ENCODE measurements around the gene UBE2G2.

The UBE2G2 gene

DNA sequence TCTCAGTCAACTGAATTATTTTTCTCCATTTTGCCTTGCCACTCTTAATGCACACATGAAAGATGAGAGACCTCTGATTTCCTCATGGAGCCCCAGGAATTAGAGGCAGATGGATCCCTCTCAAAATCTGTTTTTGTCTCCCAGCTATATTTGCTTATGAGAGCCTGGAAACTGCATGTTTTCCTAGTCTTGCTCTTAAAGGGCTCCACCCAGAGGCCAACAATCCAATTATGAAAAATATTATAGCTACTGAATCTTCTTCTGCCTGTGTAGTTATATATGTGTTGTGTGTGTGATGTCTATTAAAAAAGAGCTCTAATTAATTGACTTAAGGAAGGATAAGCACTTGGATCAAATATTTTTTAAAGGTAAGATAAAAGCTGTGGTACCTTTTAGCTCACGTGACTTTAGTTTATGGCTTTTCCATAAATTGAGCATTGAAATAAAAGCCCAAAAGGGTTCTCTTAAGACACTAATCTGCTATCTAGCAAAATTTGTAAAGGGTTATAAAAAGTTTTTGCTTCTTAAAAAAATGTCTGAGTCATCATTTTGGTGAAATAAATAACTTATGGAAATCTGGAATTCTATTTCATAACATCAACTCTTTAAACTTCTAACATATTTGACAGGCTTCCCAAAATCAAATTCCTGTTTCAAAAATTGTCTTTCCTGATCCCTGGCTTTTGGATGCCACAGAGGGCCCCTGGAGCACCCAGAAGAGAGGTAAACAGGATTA is 59.0 kb downstream of the UBE2G2 start:
- DNase-seq, result no peak

DNA sequence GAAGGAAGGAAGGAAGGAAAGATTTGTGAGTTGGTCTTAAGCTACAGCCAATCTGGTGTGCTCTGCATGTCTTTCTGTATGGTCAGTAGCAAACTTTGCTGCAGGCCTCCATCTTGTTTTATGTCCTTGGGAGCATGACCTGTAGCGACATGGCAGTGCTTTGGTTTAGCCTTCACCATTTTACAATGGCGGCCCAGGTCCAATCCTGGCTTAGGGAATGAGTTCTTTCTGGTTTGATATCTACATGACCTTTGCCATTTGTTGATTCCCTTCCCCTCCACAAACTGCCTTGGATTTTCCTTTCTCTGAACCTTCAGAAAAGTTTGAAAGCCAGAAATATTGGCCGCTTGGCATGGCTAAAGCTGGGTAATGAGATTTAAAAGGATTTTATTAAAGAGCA is 59.7 kb downstream of the UBE2G2 start:
- no peak for DNase-seq

DNA sequence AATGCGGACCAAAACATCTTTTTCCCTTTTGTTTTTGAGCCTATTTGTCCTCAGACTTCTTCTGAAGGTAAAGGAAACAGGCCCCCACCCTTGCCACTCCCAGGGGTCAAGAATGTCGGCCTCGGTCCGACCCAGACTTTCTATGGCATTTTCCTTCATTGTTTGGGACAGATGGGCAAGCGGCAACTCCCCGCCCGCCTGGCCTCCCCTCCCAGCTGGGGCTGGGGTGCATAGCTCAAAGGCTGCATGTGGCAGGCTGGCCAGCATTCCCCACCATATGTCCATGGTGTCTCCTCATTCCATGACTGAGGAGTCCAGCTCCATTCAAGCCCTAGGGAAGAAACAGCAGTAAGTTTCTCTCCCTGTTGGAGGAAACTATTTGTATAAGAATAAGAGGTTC is 60.9 kb downstream of the UBE2G2 start:
- no peak for DNase-seq

DNA sequence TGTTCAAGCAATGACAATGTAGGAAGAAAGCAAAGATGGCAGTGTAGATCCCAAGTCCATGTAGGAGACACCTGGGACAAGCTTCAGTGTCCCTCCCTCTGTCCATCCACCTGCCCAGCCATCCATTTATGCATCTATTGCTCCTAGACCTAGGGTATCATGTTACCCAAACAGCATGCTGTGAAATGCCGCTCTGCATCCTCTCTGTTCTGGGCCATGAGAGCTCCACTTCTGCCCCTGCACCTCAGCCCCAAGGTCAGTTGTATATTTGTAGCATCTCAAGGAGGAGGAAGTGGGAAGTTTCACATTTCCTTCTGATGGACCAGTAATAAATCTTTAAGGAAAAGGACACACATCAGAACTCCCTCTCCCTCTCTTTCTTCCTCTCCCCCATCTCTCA is 62.3 kb downstream of the UBE2G2 start:
- DNase-seq, result no peak

DNA sequence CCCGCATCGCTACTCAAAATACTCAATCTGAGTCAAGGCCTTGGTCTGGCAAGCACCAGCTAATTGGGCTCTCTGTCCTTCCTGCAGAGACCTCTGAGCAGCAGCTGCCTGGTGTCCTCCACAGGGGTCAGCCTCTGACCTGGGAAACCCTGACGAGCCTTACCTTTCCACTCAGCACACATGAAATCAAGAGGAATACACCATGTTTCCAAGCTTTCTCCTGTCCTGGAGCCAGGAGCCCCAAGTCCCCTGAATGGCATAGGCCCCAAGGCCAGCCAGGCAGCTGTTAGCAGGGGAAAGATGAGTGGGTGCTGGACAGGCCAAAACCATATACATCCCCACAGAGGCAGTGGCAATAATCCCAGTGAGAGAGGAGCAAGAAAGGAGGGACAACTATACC is 63.0 kb downstream of the UBE2G2 start:
- DNase-seq, result no peak

DNA sequence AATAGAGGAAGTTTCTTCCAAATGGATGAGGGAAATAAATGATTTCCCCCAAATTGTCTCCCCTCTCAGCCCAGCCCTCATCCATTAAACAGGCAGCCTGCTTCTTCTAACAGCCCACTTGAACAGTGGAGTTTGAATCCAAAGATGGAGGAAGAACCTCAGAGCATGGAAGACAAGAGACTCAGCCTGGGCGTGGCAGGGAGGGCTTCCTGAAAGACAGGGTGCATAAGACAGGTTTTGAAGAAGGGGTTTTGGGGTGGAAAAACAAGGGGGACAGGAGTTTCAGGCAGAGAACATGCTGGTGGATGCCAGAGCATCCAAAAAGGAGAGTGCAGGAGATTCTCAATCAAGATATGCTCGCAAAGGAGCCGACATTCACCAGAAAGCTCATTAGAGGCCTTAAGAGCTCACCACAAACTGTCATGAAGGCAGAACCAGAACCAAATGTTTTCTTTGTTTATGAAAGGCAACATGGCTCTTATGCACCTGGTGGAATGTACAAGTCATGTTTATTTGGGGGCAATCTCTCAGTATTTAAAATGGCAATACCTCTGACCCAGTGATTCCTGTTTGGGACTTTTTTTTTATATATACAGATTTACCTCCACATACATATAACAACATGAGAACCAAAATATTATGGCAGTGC is 63.8 kb downstream of the UBE2G2 start:
- no peak for DNase-seq

DNA sequence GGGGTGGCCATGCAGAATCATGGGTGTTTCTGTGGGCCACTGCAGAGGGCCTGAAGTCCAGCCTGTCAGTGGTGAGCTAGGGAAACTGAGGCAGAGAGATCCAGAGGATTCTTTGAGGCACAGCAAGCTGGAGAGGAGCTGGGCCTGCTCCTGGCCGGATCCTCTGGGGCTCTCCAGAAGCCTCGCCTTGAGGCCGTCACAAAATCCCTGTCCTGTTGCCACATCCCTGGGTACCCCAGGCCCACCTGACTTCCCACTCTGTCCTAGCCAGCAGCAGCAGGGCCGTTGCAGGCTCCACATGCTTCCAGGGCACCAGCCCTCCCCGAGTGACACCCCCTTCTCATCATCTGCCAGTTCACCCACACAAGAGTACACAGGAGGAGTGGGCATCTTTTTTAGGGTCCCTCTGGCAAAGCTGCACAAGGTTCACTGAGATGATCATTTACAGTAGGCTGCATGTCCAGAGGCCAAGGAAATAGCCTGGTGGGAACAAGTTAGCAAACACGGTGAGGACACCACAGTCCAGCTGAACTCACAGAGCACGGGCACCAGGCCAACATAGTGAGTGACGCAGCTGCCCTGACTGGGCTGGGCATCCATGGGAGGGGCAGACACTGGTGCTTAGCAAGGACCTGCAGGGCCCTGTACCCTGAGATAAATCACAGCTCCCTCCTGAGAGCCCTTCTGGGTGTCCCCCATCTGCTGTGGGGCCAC is 65.2 kb downstream of the UBE2G2 start:
- no peak for DNase-seq

DNA sequence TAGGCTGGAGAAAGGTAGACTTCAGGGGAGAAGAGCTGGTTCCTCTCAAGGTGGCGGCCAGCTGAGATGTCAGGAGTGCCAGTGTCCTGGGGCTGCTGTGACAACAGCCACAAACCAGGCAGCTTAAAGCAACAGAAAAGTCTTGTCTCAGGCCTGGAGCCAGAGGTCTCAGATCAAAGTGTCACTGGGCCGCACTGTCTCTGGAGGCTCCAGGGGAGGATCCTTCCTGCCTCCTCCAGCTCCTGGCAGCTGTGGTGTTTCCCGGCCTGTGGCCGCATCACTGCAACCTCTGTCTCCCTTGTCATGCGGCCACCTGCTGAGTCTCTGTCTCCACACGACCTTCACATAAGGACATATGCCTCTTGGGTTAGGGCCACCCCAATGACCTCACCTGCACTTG is 65.8 kb downstream of the UBE2G2 start:
- no peak for DNase-seq

DNA sequence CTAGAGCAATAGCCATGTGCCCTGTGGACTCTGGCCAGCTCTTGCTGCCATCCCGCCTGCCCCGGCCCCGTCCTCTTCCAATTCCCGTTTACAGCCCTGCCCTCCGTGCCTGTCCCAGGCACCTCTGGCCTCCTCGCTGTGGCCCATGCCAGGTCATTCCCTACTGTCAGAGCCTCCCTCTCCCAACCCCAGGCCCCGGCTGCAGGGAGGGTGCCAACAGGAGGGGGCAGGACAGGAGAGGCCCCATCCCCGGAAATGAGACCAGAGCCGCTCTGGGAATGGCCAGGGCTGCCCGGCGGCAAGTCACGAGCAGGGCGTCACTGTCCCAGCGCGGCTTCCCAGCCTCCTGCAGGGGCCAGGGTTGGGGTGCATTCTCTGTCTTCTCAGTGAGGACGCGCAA is 66.8 kb downstream of the UBE2G2 start:
- DNase-seq, result no peak

DNA sequence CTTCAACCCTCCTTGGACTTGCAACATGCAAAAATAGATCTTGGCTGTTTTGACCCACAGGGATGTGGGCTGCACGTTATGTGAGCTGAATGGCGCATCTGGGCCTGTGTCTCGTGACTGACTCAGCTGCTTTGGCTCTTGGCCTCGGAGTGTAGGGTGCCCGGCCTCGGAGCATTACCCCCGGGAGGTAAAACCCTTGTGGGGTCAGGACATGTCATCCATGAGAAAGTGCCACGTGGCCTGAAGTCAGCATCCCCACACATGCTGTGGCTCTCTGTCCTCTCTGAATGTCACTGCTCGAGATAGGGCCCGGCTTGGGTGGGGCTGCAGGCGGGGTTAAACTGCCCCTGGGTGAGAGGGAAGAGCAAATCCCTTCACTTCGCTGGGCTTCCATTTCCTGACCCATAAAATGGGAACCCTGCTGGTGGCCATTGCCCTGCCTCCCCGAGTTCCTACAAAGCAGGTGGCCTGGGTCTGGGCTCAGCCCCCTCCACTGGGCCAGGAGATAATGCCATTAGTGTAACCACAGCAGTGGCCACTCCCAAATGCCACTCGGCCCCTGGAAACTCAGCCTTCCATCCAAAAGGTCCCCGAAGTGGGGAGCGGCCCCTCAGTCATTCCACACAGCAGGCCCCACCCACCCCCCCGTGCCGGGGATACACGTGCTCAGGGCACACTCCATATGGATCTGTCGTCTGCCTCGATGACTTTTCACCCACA is 67.4 kb downstream of the UBE2G2 start:
- DNase-seq, result no peak

DNA sequence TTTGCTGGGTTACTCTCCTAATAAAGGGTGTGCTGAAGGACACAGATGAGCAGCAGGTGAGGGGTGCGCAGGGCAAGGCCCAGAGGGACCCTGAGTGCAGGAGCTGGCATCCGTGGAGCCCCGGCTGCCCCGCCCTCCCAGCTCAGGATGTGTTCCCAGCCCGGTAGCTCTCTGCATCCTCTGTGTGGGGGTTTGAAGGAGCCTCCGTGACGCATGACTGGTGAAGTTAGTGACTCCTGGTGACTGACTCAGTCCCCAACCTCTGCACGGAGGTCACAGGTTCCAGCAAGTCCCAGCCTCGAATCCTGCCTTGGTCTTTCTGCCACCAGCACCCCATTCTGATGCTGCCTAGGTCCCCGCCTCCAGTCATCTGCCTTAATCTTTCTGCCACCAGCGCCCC is 68.7 kb downstream of the UBE2G2 start:
- no peak for DNase-seq

DNA sequence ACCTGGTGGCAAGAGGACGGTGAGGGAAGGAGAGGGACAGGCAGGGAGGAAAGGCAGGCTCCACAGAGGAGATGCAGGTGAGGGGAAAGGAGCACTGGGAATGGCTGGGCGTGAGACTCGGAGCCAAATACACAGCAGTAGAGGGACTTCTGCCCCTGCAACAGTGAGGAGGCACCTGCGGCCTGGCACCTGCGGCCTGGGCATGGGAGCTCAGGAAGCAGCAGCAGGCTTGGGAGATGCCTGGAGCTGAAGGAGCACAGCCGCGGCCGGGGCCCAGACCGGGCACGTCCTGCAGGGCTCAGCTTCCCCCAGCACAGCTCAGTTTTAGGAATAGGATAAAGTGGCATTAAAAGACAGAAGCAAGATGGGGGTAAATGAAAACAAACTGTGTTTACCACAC is 69.4 kb downstream of the UBE2G2 start:
- no peak for DNase-seq

DNA sequence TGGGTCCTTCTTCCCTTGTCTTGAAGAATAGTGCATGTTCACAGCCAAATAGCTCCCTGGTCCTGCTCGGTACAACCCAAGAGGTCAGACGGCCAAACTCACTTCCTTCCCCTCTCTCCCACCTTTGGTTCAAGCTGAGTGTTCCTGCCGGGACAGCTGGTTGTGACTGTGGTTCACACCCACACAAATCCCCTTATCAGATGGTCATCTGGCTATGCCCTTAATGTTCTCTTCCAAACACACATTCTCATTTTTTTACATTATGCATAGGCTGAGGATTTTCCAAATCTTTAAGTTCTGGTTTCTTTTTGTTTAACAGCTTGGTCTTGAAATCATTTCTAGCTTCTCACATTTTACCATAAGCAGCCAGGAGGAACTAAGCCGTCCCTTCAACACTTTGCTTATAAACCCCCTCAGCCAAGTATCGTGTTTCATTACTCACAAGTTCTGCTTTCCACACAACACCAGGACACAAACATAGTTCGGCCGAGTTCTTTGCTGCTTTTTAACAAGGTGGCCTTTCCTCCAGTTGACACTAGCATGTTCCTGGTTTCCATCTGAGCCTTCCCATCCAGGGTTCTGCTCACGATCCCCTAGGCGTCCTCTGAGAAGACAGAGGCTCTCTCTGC is 70.6 kb downstream of the UBE2G2 start:
- DNase-seq, result no peak

DNA sequence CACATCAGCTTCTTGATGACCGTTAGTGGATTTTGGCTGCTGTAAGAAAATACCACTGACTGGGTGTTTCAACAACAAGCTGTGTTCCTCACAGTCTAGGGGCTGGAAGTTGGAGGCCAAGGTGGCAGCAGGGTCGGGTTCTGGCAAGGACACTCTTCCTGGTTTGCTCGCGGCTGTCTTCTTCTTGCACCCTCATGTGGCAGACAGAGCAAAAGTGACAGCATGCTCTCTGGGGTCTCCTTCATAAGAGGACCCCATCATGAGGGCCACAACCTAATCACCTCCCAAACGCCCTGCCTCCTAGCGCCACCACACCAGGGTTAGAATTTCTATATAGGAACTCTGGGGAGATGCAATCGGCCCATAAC is 71.6 kb downstream of the UBE2G2 start:
- DNase-seq, result no peak

DNA sequence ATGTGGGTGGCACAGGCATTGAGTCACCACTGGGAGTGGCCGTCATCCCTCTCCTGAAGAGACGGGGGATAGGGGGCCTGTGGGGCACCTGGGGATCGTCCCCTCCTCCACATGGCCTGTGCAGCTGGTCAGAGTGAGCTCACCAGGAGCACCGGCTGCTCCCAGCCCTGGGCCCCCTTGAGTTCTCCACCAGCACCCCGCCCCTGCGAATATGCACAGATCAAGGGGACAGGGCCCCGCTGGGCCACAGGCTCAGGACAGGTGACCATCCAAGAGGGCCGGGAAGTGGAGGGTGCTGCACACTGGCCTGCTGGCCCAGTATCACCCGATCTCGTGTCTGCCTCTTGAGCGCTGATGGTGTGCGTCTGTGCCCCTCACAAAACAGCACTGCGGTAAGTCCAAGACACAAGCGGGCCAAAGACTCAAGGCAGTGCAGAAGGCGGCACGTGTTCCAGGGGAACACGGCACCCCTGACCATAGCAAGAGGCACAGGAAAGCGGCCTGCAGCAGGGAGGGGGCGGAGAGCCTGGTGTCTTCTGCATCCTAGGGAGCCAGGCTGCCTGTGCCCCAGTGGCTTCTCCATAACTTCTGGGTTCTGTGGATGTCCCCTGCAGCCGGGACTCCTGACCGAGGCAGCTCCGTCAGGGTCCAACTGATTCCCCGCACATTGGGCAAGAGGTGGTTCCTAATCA is 72.1 kb downstream of the UBE2G2 start:
- DNase-seq, result no peak

DNA sequence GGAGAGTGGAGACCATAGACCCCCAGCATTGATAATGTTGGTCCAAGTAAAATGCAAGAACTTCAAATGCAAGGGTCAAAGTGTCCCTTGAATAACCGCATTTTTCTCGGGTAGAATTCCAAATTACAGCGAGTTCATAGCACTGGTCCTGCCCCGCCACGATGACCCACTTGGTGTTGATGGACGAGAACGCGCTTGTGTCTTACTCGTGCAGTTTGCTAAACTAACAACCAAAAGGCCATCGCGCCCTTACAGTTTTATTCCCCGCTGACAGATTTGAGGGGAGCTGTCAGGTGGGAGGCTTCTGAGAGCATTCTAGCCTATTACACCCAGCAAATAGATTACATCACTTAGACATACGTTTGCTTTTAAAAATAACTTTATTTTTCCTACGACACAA is 72.9 kb downstream of the UBE2G2 start:
- no peak for DNase-seq

DNA sequence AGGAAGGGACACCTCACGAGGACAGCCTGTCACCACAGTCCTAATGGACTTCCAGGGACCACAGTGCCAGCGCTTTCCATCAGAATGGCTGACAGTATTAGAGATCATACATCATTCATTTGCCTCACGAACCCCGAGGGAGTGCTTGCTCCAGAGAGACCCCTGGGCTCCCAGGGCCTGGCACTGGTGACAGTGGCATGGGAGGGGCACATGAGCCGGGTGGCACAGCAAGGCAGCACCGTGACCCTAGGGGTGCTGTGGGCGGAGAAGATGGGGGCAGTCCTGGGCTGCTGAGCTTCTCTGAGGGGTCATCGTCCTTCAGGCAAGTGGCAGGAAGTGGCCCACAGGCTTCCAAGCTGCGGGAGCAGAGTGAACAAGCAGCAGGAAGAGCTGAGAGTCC is 73.9 kb downstream of the UBE2G2 start:
- DNase-seq, result no peak

DNA sequence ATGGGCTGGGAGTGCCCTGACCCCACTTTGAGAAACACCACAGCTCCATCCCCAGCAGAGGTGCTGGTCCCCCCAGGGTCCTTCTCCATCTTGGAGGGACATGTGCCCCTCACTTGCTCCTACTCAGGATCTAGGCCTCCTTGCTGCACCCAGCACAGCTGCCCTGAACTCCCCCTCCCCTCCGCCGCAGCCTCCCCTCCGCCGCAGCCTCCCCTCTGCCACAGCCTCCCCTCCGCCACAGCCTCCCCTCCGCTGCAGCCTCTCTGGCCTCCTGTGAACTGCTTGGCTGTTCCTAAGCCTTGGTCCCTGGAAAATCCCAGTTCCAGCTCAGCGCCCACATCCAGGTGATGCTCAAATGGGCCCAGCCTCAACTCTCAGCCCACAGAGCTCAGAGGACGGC is 74.3 kb downstream of the UBE2G2 start:
- no peak for DNase-seq

DNA sequence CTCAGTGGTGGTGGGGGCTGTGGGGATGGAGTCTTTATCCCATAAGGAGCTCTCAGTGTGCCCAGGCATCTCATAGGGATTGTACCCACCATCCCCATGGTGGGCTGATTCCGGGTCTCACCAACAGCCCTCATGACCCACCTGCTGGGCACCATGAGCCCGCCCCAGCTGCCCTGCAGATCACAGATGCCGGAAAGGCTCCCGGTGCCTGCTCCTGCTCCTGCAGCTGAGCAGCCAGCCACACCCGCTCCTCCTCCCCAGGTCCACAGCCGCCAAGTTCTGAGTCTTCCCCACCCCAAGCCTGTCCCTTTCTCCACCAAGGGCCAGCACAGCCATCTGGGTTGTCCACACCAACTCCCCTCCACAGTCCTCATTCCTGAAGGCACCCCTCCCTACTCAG is 74.8 kb downstream of the UBE2G2 start:
- DNase-seq, result no peak

DNA sequence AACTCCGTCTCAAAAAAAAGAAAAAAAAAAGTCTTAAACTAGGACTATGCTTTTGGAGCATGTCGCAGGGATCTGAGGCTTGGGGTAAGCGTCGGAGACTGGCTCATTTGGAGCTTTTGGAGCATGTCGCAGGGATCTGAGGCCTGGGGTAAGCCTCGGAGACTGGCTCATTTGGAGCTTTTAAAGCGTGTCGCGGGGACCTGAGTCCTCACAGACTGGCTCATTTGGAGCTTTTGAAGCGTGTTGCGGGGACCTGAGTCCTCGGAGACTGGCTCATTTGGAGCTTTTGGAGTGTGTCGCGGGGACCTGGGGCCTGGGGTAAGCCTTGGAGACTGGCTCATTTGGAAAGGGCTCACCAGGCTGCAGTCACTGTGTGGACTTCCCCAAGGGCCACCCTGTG is 76.7 kb downstream of the UBE2G2 start:
- no peak for DNase-seq

DNA sequence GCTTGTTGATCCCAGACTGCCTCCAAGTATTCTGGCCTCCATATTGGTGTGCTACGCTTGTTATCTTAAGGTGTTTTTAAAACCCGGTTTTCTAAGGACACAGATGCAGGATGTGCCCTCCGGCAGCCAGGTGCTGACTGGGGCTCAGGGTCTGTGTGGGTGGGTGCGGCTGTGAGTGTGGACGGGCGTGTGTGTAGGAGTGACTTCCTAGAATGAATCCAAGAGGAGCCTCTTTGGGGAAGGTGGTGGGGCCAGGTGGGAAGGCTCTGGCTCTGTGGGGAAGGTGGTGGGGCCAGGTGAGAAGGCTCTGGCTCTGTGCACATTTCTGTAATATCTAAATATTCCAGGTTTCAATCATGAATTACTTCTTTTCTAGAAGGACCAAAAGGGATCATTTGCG is 77.4 kb downstream of the UBE2G2 start:
- DNase-seq, result no peak

Measured in amniotic stem cell (primary cell).